H1 (cell line): Measurements from ENCODE around the gene RBM20. TPM values are rescaled to one million over a fixed set of nuclear protein-coding genes. Genes with fewer than 3 reads are reported as not detected.

Experiments
- NRF1 ChIP-seq: IDR thresholded peaks from 2 replicates; pipeline ENCODE4 v1.6.1; 2011; ENCODE audit warnings: mild to moderate bottlenecking, low read depth, low read length, improper control_type of control experiment
- RAD21 ChIP-seq, 2 experiments: IDR thresholded peaks in 1 of 2; conservative IDR thresholded peaks in 1 of 2; 2 replicates each; pipeline ENCODE4 v1.6.1; 2011; ENCODE audit warnings: low read depth in 2 of 2, low read length in 2 of 2, improper control_type of control experiment in 1 of 2, inconsistent platforms in 1 of 2, mild to moderate bottlenecking in 1 of 2, moderate library complexity in 1 of 2
- RFX5 ChIP-seq: IDR thresholded peaks from 2 replicates; pipeline ENCODE4 v1.6.1; 2011; ENCODE audit warnings: low read depth, low read length, improper control_type of control experiment, borderline replicate concordance
- SP2 ChIP-seq: IDR thresholded peaks from 2 replicates; pipeline ENCODE4 v1.6.1; 2012; ENCODE audit warnings: mild to moderate bottlenecking, low read length, inconsistent platforms
- SRF ChIP-seq: IDR thresholded peaks from 2 replicates; pipeline ENCODE4 v1.6.1; 2011; ENCODE audit warnings: mild to moderate bottlenecking, low read depth, low read length, moderate library complexity
- USF2 ChIP-seq: IDR thresholded peaks from 2 replicates; pipeline ENCODE4 v1.6.1; 2011; ENCODE audit warnings: low read length, improper control_type of control experiment
- polyA plus RNA-seq, 7 experiments: library from polyadenylated mRNA; depleted of rRNA in 3 of 7; stranded (reverse) in 5 of 7; unstranded in 2 of 7; fragments of >200 nt in 5 of 7; fragments of 200-250 nt in 2 of 7; gene quantifications; 1 replicate in 5 of 7; 2 replicates in 1 of 7; 4 replicates in 1 of 7; pipeline versions ENCODE4 v1.2.1 to v1.2.3, GENCODE V29; 2011 to 2013; ENCODE audit warnings: missing spikeins in 2 of 7, mixed read lengths in 2 of 7
- total RNA-seq: library from RNA; stranded (reverse); fragmentation: NEBNext Ultra II Directional; extraction: Animal tissue kit (Norgen Biotek cat#: 25700); gene quantifications from 2 replicates; pipeline ENCODE4 v1.2.1, GENCODE V29; 2021

The RBM20 gene
- total and polyA plus RNA-seq, 2 of the 8 experiments (the other 6 are each of a cell fraction or from before 2014, with no cell fraction given) = 0.05 to 0.63 TPM

- TF ChIP-seq RFX5 (no peak), SP2 (no peak), SRF (no peak), USF2 (no peak), RAD21 (IDR thresholded peaks at IDR 0.05 in 1 of 2, conservative IDR thresholded peaks at IDR 0.05 in 1 of 2; ENCODE audit: low read depth in 2 of 2, low read length in 2 of 2) (no peak), NRF1 (no peak)
- TF ChIP-seq, all 59 proteins: peak for 0
Measured at GRCh38 chr10:110625951-110626855, 17.9 kb upstream of the RBM20 start (continued).
